ENCODE measurements around the gene KIF20A.
A peak's percentile ranks its signal among the peaks of the same experiment; 100 is the strongest.
"Not testable (repeated sequence)": the region's sequence is repeated elsewhere in the genome, so short reads cannot be mapped to it uniquely, and the experiment has no call there.

KIF20A gene

DNA sequence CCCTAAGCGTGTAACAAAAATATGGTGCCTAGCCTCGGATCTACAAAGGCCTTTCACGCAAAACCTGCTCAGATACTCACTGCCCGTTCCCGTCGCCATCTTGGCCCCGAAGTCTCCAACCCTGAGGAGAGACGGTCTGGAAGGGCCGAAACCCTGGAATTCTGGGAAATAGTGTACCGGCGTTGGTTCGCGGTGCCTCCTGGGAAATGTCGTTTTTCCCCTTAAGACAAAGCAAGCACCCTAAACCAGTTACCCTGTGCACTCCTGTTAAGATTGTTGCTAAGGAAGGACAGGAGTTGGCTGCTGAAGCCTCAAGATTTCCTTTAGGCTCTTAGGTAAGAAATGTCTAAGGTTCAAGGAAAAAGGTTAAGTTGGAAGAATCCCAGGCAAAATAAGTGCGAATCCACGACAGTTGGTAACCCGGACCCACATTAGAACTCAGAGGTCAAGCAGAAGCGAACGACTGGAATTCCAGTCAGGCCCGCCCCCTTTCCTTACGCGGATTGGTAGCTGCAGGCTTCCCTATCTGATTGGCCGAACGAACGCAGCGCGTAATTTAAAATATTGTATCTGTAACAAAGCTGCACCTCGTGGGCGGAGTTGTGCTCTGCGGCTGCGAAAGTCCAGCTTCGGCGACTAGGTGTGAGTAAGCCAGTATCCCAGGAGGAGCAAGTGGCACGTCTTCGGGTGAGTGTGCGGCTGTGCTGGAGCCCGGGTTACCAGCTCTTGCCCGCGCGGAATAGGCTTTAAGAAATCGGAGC is at the start of gene KIF20A, which contains the start of gene BRD8:
TSS of gene KIF20A (plus strand) at position 597 of the 761 bp plus-strand sequence. CDS start 569 bp downstream, outside the sequence.
TSS of gene BRD8 (minus strand) at position 115 of the 761 bp plus-strand sequence. CDS start at position 99, 16 bp downstream.
- peaks cover 60% of the 10 kb centered on the region for H3K36me3 ChIP-seq (ENCODE audit: insufficient read depth, low read length)
- peak; percentile 88 for DNase-seq (ENCODE audit: low read depth, low spot score)
- peak within 1 kb of the TSS; percentile 87 for H3K4me3 ChIP-seq
- H3K27ac ChIP-seq = peak within 1 kb of the TSS; percentile 94
- peak within 1 kb of the TSS; percentile 92 for H3K9ac ChIP-seq (ENCODE audit: insufficient read length)
- TF ChIP-seq POLR2AphosphoS5 (IDR thresholded peaks at IDR 0.05; ENCODE audit: borderline replicate concordance, low read depth, low read length) (peak; percentile 87), EZH2 (IDR thresholded peaks at IDR 0.05) (no peak), FOXP2 (optimal IDR thresholded peaks at IDR 0.05; ENCODE audit: control extremely low read depth, extremely low read length, insufficient read depth) (peak; percentile 13)
- H3K9me3 ChIP-seq (ENCODE audit: low read depth, low read length) = no peaks in the 10 kb centered on the region

DNA sequence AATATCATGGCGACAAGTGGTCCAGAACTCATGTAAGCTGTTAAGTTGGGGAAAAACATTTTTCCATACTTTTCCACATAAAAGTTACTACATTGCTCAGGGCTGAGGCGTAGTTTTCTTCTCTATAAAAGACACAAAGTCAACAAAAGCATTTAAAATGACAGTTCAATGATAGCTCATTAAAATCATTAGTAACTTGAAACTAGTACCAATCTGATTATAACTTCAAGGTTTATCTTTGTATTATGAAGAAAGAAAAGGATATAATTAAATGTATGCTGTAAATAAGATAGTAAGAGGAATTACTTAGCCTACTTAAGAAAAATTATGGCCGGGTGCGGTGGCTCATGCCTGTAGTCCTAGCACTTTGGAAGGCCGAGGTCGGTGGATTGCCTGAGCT is 49.6 kb upstream of the KIF20A start:
- no peak for DNase-seq (ENCODE audit: low read depth, low spot score)
- no peak overlapping the region for H3K9ac ChIP-seq (ENCODE audit: insufficient read length)
- no peaks in the 10 kb centered on the region for H3K9me3 ChIP-seq (ENCODE audit: low read depth, low read length)
- TF ChIP-seq EZH2 (IDR thresholded peaks at IDR 0.05) = no peak
- no peak for TF ChIP-seq FOXP2 (optimal IDR thresholded peaks at IDR 0.05; ENCODE audit: control extremely low read depth, extremely low read length, insufficient read depth)
- TF ChIP-seq POLR2AphosphoS5 (IDR thresholded peaks at IDR 0.05; ENCODE audit: borderline replicate concordance, low read depth, low read length) = no peak
- H3K36me3 ChIP-seq (ENCODE audit: insufficient read depth, low read length) = no peaks in the 10 kb centered on the region
- H3K4me3 ChIP-seq = no peak overlapping the region
- H3K27ac ChIP-seq = no peak overlapping the region

DNA sequence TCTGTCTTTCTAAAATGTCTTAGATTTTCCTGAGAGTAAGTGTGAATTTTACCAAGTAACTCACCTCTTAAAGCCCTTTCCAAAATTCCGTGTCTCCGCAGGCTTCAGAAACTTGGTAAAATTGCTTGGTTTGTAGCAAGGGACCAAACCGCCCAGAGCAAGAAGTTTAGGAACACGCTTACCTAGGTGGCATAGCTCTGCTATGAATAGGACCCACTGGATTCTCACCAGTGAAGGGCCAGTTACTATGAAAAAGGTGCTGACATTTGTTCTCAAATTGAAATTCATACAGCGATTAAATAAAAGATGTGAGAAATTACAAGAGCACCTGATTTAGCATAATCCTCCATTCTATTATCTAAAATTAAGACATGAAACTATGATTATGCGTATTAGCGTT is 46.4 kb upstream of the KIF20A start:
- no peak overlapping the region for H3K4me3 ChIP-seq
- H3K36me3 ChIP-seq (ENCODE audit: insufficient read depth, low read length) = no peaks in the 10 kb centered on the region
- H3K9ac ChIP-seq (ENCODE audit: insufficient read length) = no peak overlapping the region
- H3K9me3 ChIP-seq (ENCODE audit: low read depth, low read length) = no peaks in the 10 kb centered on the region
- H3K27ac ChIP-seq = no peak overlapping the region
- DNase-seq (ENCODE audit: low read depth, low spot score) = no peak
- no peak for TF ChIP-seq FOXP2 (optimal IDR thresholded peaks at IDR 0.05; ENCODE audit: control extremely low read depth, extremely low read length, insufficient read depth)

DNA sequence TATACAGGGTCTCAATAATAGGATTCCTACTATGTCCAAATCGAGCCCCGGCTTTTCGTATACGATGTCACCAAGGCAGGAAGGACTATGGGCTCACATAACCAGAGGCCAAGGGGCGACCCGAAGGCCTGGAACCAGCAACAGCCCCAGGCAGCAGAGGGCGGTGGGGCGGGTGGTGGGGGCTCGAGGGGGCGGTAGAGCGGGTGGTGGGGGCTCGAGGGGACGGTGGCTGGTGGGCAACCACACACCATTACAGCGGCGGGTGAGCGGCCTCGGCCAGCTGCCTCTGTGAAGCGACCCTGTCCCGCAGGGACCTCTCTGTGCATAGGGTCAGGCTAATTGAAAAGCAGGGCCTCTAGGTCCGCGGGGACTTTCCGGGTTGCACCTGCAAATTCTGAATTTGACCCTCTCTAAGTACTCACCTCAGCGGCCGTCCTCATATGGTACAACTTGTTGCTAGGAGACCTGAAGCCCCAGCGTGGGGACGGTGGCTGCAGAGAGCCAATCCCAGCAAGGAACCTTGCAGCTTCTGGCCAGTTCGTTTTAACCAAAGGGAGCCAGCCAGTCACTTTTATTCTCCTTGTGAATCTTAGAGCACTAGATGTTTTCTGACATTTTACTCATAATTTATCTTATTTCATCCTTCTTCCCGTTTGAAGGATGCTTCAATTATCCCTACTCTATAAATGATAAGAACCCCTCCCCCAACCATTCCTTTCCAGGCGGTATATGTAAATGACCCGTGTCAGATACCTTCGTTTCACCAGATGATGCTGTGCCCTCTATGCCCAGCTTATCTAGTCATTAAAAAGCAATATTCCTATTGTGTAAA is 39.7 kb upstream of the KIF20A start, which contains the start of gene NME5:
TSS of gene NME5 (minus strand) at position 480 of the 832 bp plus-strand sequence. CDS start 648 bp downstream, outside the sequence.
- Histone ChIP-seq H3K27ac (no peak within 1 kb of the TSS), H3K9ac (ENCODE audit: insufficient read length) (no peak within 1 kb of the TSS), H3K36me3 (ENCODE audit: insufficient read depth, low read length) (no peaks in the 10 kb centered on the region), H3K9me3 (ENCODE audit: low read depth, low read length) (no peaks in the 10 kb centered on the region), H3K4me3 (no peak within 1 kb of the TSS)
- TF ChIP-seq EZH2 (IDR thresholded peaks at IDR 0.05) (no peak), FOXP2 (optimal IDR thresholded peaks at IDR 0.05; ENCODE audit: control extremely low read depth, extremely low read length, insufficient read depth) (no peak), POLR2AphosphoS5 (IDR thresholded peaks at IDR 0.05; ENCODE audit: borderline replicate concordance, low read depth, low read length) (no peak)
- no peak for DNase-seq (ENCODE audit: low read depth, low spot score)

DNA sequence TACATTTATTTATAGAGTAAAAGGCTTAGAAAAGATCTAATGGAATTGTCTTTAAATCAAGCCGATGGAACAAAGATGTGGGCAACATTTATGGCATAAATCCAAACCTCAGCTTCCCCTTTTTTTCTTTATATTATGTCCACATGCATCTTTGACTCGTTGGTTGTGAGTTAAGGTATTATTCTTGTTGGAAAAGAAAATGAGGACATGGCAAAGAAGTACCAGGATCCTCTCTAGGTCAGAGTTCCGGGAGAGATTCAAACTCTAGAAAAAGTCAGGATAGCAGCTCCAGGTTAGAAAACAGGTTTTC is 39.2 kb upstream of the KIF20A start:
- no peaks in the 10 kb centered on the region for H3K36me3 ChIP-seq (ENCODE audit: insufficient read depth, low read length)
- no peak for DNase-seq (ENCODE audit: low read depth, low spot score)
- H3K9ac ChIP-seq (ENCODE audit: insufficient read length) = no peak overlapping the region
- H3K27ac ChIP-seq = no peak overlapping the region
- TF ChIP-seq EZH2 (IDR thresholded peaks at IDR 0.05) (no peak), FOXP2 (optimal IDR thresholded peaks at IDR 0.05; ENCODE audit: control extremely low read depth, extremely low read length, insufficient read depth) (no peak), POLR2AphosphoS5 (IDR thresholded peaks at IDR 0.05; ENCODE audit: borderline replicate concordance, low read depth, low read length) (no peak)
- no peaks in the 10 kb centered on the region for H3K9me3 ChIP-seq (ENCODE audit: low read depth, low read length)
- H3K4me3 ChIP-seq = no peak overlapping the region

DNA sequence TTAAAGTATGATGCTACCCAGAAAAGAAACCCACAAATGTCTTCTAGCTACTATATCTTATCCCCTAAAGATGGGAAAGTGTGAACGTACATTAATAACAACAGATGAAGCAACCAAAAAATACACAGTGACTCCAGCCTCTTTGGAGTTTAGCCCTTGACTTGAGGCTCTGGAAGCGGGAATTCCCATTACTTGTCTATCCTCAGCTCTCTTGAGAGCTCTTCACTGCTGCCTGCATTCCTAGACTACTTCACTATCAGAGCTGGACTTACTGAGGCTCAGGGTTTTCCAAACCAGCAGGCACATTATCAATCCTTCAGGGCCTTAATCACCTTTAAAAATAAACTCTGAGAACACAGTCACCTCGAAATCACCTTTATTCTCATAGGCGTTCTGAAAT is 38.6 kb upstream of the KIF20A start:
- H3K9ac ChIP-seq (ENCODE audit: insufficient read length) = no peak overlapping the region
- TF ChIP-seq EZH2 (IDR thresholded peaks at IDR 0.05) (no peak), POLR2AphosphoS5 (IDR thresholded peaks at IDR 0.05; ENCODE audit: borderline replicate concordance, low read depth, low read length) (no peak), FOXP2 (optimal IDR thresholded peaks at IDR 0.05; ENCODE audit: control extremely low read depth, extremely low read length, insufficient read depth) (no peak)

DNA sequence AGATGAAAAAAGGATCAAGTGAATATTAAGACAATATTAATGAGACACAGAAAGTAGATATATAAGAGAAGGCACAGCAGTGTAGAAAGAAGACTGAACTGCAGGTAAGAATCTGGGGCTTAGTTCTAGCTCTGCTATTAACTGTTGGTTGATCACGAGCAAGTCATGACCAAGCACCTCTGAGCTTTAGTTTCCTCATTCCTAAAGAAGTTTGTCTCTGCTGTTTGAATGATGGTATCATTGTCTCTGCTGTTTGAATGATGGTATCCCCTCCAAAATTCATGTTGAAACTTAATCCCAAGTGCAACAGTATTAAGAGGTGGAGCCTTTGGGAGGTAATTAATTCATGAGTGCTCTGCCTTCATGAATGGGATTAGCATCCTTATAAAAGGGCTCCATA is 37.2 kb upstream of the KIF20A start:
- Histone ChIP-seq H3K36me3 (ENCODE audit: insufficient read depth, low read length) (no peaks in the 10 kb centered on the region), H3K9me3 (ENCODE audit: low read depth, low read length) (no peaks in the 10 kb centered on the region), H3K4me3 (no peak overlapping the region), H3K9ac (ENCODE audit: insufficient read length) (no peak overlapping the region), H3K27ac (no peak overlapping the region)
- TF ChIP-seq FOXP2 (optimal IDR thresholded peaks at IDR 0.05; ENCODE audit: control extremely low read depth, extremely low read length, insufficient read depth) (no peak), EZH2 (IDR thresholded peaks at IDR 0.05) (no peak), POLR2AphosphoS5 (IDR thresholded peaks at IDR 0.05; ENCODE audit: borderline replicate concordance, low read depth, low read length) (no peak)
- no peak for DNase-seq (ENCODE audit: low read depth, low spot score)

More for the DNA sequence above, 38.6 kb upstream of the KIF20A start:
- H3K36me3 ChIP-seq (ENCODE audit: insufficient read depth, low read length) = no peaks in the 10 kb centered on the region
- no peak overlapping the region for H3K27ac ChIP-seq
- H3K4me3 ChIP-seq = no peak overlapping the region
- no peak for DNase-seq (ENCODE audit: low read depth, low spot score)
- no peaks in the 10 kb centered on the region for H3K9me3 ChIP-seq (ENCODE audit: low read depth, low read length)

DNA sequence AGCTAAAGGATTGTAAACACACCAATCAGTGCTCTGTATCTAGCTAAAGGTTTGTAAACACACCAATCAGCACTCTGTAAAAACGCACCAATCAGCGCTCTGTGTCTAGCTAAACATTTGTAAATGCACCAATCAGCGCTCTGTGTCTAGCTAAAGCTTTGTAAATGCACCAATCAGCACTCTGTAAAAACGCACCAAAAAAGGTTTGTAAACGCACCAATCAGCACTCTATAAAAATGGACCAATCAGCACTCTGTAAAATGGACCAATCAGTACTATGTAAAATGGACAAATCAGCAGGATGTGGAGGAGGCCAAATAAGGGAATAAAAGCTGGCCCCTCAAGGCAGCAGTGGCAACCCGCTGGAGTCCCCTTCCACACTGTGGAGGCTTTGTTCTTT is 35.3 kb upstream of the KIF20A start:
- not testable (repeated sequence) for H3K36me3 ChIP-seq (ENCODE audit: insufficient read depth, low read length); H3K4me3 ChIP-seq; DNase-seq (ENCODE audit: low read depth, low spot score); H3K9ac ChIP-seq (ENCODE audit: insufficient read length); H3K9me3 ChIP-seq (ENCODE audit: low read depth, low read length); H3K27ac ChIP-seq
